Measurements from ENCODE around the gene B4GALT4. TPM values are rescaled to one million over a fixed set of nuclear protein-coding genes. Genes with fewer than 3 reads are reported as not detected.
"Not testable (repeated sequence)": the region's sequence is repeated elsewhere in the genome, so short reads cannot be mapped to it uniquely, and the experiment has no call there.

The B4GALT4 gene
- total RNA-seq, 1 experiment from 2014 or later: 17.7 TPM

- H3K27me3 ChIP-seq, H3K4me3 ChIP-seq, H3K36me3 ChIP-seq, DNase-seq, H3K9me3 ChIP-seq: not testable (repeated sequence)
These were observed 1.8 kb upstream of the B4GALT4 start for GRCh38 chr3:119242387-119243057.

- DNase-seq: peak; percentile 19
- Histone ChIP-seq H3K36me3 (peaks cover 12% of the 10 kb centered on the region), H3K27me3 (no peaks in the 10 kb centered on the region), H3K9me3 (no peaks in the 10 kb centered on the region), H3K4me3 (peak overlapping the region; percentile 83)
These were observed 532 bp downstream of the B4GALT4 start for GRCh38 chr3:119240101-119240590.

GRCh38 chr3:119239206-119239820, 1.4 kb downstream of the B4GALT4 start:
- Histone ChIP-seq H3K27me3 (no peaks in the 10 kb centered on the region), H3K4me3 (peak overlapping the region; percentile 83), H3K9me3 (no peaks in the 10 kb centered on the region), H3K36me3 (peaks cover 12% of the 10 kb centered on the region)
- DNase-seq: no peak

GRCh38 chr3:119238363-119238762, 2.3 kb downstream of the B4GALT4 start:
- Histone ChIP-seq H3K36me3 (peaks cover 12% of the 10 kb centered on the region), H3K9me3 (no peaks in the 10 kb centered on the region), H3K27me3 (no peaks in the 10 kb centered on the region), H3K4me3 (no peak overlapping the region)
- no peak for DNase-seq

- no peak for DNase-seq
- Histone ChIP-seq H3K27me3 (no peaks in the 10 kb centered on the region), H3K4me3 (no peak overlapping the region), H3K9me3 (no peaks in the 10 kb centered on the region), H3K36me3 (peaks cover 16% of the 10 kb centered on the region)
These were observed 3.4 kb downstream of the B4GALT4 start for GRCh38 chr3:119237299-119237698.

- no peak for DNase-seq
- Histone ChIP-seq H3K4me3 (no peak overlapping the region), H3K9me3 (no peaks in the 10 kb centered on the region), H3K27me3 (no peaks in the 10 kb centered on the region), H3K36me3 (peaks cover 16% of the 10 kb centered on the region)
These were observed 3.9 kb downstream of the B4GALT4 start for GRCh38 chr3:119236756-119237155.

- no peak for DNase-seq
- H3K4me3 ChIP-seq: no peak overlapping the region
- H3K36me3 ChIP-seq: peaks cover 17% of the 10 kb centered on the region
- no peaks in the 10 kb centered on the region for H3K27me3 ChIP-seq
- H3K9me3 ChIP-seq: no peaks in the 10 kb centered on the region
These were observed 5.5 kb downstream of the B4GALT4 start for GRCh38 chr3:119235151-119235550.

- no peak for DNase-seq
- H3K36me3 ChIP-seq: peaks cover 22% of the 10 kb centered on the region
- H3K4me3 ChIP-seq: no peak overlapping the region
These were observed 6.1 kb downstream of the B4GALT4 start for GRCh38 chr3:119234610-119235009.

GRCh38 chr3:119230745-119231144, 9.9 kb downstream of the B4GALT4 start:
- Histone ChIP-seq H3K9me3 (no peaks in the 10 kb centered on the region), H3K36me3 (peaks cover 25% of the 10 kb centered on the region), H3K4me3 (no peak overlapping the region), H3K27me3 (no peaks in the 10 kb centered on the region)
- no peak for DNase-seq

More at GRCh38 chr3:119234610-119235009, 6.1 kb downstream of the B4GALT4 start:
- Histone ChIP-seq H3K9me3 (no peaks in the 10 kb centered on the region), H3K27me3 (no peaks in the 10 kb centered on the region)

GRCh38 chr3:119230071-119230470, 10.6 kb downstream of the B4GALT4 start:
- Histone ChIP-seq H3K36me3 (peaks cover 25% of the 10 kb centered on the region), H3K4me3 (no peak overlapping the region), H3K9me3 (no peaks in the 10 kb centered on the region), H3K27me3 (no peaks in the 10 kb centered on the region)
- no peak for DNase-seq

- H3K36me3 ChIP-seq: peaks cover 28% of the 10 kb centered on the region
These were observed 11.5 kb downstream of the B4GALT4 start for GRCh38 chr3:119229190-119229589.

GRCh38 chr3:119228373-119229145, 12.1 kb downstream of the B4GALT4 start:
- Histone ChIP-seq H3K27me3 (no peaks in the 10 kb centered on the region), H3K4me3 (no peak overlapping the region), H3K36me3 (peaks cover 28% of the 10 kb centered on the region), H3K9me3 (no peaks in the 10 kb centered on the region)
- no peak for DNase-seq

More at GRCh38 chr3:119229190-119229589, 11.5 kb downstream of the B4GALT4 start:
- no peak for DNase-seq
- no peak overlapping the region for H3K4me3 ChIP-seq
- H3K27me3 ChIP-seq: no peaks in the 10 kb centered on the region
- no peaks in the 10 kb centered on the region for H3K9me3 ChIP-seq

GRCh38 chr3:119227070-119227850, 13.4 kb downstream of the B4GALT4 start:
- Histone ChIP-seq H3K27me3 (no peaks in the 10 kb centered on the region), H3K9me3 (no peaks in the 10 kb centered on the region), H3K36me3 (peaks cover 27% of the 10 kb centered on the region), H3K4me3 (no peak overlapping the region)
- DNase-seq: no peak

- no peaks in the 10 kb centered on the region for H3K27me3 ChIP-seq
- peaks cover 27% of the 10 kb centered on the region for H3K36me3 ChIP-seq
- DNase-seq: no peak
These were observed 15.6 kb downstream of the B4GALT4 start for GRCh38 chr3:119225121-119225520.

GRCh38 chr3:119223511-119223910, 17.2 kb downstream of the B4GALT4 start:
- H3K27me3 ChIP-seq: no peaks in the 10 kb centered on the region
- no peaks in the 10 kb centered on the region for H3K9me3 ChIP-seq
- peaks cover 18% of the 10 kb centered on the region for H3K36me3 ChIP-seq
- H3K4me3 ChIP-seq: no peak overlapping the region
- DNase-seq: no peak

More at GRCh38 chr3:119225121-119225520, 15.6 kb downstream of the B4GALT4 start:
- H3K9me3 ChIP-seq: no peaks in the 10 kb centered on the region
- no peak overlapping the region for H3K4me3 ChIP-seq

- Histone ChIP-seq H3K4me3 (no peak overlapping the region), H3K9me3 (no peaks in the 10 kb centered on the region), H3K27me3 (no peaks in the 10 kb centered on the region), H3K36me3 (peaks cover 18% of the 10 kb centered on the region)
- no peak for DNase-seq
These were observed 18.3 kb downstream of the B4GALT4 start for GRCh38 chr3:119222391-119222790.

All from MG63 (cell line).